ENCODE data around the gene PAQR5. TPM values are rescaled to one million over a fixed set of nuclear protein-coding genes. Genes with fewer than 3 reads are reported as not detected.

Gene PAQR5
- total and polyA plus RNA-seq, 4 donors: 0.19 to 1.1 (median 0.53) TPM

DNA sequence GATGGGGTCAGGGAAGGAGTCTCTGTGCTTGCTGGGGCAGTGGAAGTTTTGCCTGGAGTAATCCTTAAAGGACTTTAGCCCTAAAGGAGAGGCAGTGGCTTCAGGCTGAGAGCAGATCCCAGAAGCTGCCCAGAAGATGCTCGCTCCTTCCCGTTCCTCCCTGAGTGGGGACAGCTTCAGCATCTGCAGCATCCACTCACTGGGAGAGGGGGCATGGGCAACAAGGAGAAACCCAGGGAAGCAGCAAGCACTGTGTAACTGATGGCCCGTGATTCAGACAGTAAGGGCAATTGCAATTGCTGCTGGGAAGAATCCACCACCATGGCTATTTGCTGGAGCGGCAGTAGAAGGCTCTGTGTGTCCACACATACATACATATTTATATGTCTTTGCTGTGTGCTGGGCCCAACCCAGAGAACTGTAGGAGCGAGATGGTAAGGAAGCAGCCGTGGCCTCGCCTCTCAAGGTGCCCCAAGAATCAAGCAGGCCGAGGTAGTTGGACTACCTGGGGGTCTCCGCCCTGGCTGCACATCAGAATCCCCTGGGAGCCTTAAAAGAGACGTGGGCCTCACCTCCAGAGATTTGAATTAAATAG lies 5.8 kb upstream of the PAQR5 start:
- Histone ChIP-seq H3K36me3 (ENCODE audit: control insufficient read depth in 4 of 4, insufficient read depth in 3 of 4, low read depth in 1 of 4, low read length in 3 of 4) (no peaks in the 10 kb centered on the region), H3K27ac (ENCODE audit: low read depth in 1 of 2, low read length in 2 of 2) (no peak overlapping the region), H3K9me3 (ENCODE audit: control insufficient read depth in 4 of 4, low read length in 3 of 4) (no peaks in the 10 kb centered on the region), H3K4me1 (ENCODE audit: control insufficient read depth in 4 of 4, insufficient read depth in 4 of 4, low read length in 3 of 4) (peaks cover 1 to 9% (median 7%) of the 10 kb centered on the region in 4 donors), H3K4me3 (ENCODE audit: low read depth in 1 of 3, low read length in 3 of 3) (no peak overlapping the region), H3K27me3 (ENCODE audit: control insufficient read depth in 4 of 4, insufficient read depth in 4 of 4, low read length in 3 of 4) (no peaks in the 10 kb centered on the region), H3K9ac (ENCODE audit: low read depth in 1 of 2, low read length in 2 of 2) (no peak overlapping the region)
- 93% methylated on average over 10 of the region's 10 CpGs for WGBS
- TF ChIP-seq YY1 (IDR thresholded peaks at IDR 0.05) (no peak), GABPA (IDR thresholded peaks at IDR 0.05 in 1 of 2, conservative IDR thresholded peaks at IDR 0.05 in 1 of 2) (no peak), FOXA1 (IDR thresholded peaks at IDR 0.05) (no peak), EGR1 (IDR thresholded peaks at IDR 0.05; ENCODE audit: low read depth in 2 of 2) (no peak), HNF4G (IDR thresholded peaks at IDR 0.05) (no peak), HNF4A (conservative IDR thresholded peaks at IDR 0.05) (no peak)
- TF ChIP-seq, protein P1, sequence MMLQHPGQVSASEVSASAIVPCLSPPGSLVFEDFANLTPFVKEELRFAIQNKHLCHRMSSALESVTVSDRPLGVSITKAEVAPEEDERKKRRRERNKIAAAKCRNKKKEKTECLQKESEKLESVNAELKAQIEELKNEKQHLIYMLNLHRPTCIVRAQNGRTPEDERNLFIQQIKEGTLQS (IDR thresholded peaks at IDR 0.05): no peak
- TF ChIP-seq, protein P2, sequence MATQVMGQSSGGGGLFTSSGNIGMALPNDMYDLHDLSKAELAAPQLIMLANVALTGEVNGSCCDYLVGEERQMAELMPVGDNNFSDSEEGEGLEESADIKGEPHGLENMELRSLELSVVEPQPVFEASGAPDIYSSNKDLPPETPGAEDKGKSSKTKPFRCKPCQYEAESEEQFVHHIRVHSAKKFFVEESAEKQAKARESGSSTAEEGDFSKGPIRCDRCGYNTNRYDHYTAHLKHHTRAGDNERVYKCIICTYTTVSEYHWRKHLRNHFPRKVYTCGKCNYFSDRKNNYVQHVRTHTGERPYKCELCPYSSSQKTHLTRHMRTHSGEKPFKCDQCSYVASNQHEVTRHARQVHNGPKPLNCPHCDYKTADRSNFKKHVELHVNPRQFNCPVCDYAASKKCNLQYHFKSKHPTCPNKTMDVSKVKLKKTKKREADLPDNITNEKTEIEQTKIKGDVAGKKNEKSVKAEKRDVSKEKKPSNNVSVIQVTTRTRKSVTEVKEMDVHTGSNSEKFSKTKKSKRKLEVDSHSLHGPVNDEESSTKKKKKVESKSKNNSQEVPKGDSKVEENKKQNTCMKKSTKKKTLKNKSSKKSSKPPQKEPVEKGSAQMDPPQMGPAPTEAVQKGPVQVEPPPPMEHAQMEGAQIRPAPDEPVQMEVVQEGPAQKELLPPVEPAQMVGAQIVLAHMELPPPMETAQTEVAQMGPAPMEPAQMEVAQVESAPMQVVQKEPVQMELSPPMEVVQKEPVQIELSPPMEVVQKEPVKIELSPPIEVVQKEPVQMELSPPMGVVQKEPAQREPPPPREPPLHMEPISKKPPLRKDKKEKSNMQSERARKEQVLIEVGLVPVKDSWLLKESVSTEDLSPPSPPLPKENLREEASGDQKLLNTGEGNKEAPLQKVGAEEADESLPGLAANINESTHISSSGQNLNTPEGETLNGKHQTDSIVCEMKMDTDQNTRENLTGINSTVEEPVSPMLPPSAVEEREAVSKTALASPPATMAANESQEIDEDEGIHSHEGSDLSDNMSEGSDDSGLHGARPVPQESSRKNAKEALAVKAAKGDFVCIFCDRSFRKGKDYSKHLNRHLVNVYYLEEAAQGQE (IDR thresholded peaks at IDR 0.05): no peak
- TF ChIP-seq, protein P3, sequence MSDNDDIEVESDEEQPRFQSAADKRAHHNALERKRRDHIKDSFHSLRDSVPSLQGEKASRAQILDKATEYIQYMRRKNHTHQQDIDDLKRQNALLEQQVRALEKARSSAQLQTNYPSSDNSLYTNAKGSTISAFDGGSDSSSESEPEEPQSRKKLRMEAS (IDR thresholded peaks at IDR 0.05): no peak
- no peak for DNase-seq (ENCODE audit: low spot score)

DNA sequence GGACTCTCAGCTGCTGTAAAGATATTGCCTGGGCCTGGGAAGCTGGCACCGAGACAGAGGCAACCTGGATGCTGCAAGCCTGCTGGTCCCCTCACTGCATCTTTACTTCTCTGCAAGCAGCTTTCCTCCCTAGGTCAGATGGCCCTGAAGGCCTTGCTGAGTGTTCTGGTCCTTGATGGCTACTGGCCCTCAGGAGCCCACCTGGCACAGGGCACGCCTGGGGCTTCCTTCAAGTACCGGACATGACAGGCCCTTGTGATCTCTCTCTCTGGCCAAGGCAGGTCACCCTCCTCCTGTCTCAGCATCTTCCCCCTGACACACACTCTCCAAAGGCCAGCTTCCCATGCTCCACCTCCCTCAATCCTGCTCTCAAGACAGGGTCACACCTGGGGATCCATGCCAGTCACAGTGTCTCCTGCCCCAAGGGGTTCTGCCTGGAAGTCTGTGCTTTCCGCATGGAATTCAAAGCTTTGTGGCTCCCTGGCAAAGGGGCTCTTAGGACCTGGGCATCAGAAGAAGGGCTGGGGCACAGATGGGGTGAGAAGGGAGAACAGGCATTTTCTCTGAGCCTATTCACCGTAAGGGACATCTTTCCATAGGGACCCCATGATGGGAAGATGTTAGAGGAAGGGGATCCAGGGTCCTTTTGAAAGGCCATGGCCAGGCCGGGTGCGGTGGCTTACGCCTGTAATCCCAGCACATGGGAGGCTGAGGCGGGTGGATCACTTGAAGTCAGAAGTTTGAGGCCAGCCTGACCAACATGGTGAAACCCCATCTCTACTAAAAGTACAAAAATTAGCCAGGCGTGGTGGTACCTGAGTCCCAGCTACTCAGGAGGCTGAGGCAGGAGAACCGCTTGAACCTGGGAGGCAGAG lies 4.7 kb upstream of the PAQR5 start:
- H3K9ac ChIP-seq (ENCODE audit: low read depth in 1 of 2, low read length in 2 of 2): no peak overlapping the region
- 97% methylated on average over 11 of the region's 11 CpGs for WGBS
- DNase-seq (ENCODE audit: low spot score): no peak
- H3K4me1 ChIP-seq (ENCODE audit: control insufficient read depth in 4 of 4, insufficient read depth in 4 of 4, low read length in 3 of 4): peaks cover 6 to 12% (median 9%) of the 10 kb centered on the region in 4 donors
- TF ChIP-seq, protein P3 (IDR thresholded peaks at IDR 0.05): no peak
- TF ChIP-seq FOXA1 (IDR thresholded peaks at IDR 0.05): no peak
- TF ChIP-seq, protein P4, sequence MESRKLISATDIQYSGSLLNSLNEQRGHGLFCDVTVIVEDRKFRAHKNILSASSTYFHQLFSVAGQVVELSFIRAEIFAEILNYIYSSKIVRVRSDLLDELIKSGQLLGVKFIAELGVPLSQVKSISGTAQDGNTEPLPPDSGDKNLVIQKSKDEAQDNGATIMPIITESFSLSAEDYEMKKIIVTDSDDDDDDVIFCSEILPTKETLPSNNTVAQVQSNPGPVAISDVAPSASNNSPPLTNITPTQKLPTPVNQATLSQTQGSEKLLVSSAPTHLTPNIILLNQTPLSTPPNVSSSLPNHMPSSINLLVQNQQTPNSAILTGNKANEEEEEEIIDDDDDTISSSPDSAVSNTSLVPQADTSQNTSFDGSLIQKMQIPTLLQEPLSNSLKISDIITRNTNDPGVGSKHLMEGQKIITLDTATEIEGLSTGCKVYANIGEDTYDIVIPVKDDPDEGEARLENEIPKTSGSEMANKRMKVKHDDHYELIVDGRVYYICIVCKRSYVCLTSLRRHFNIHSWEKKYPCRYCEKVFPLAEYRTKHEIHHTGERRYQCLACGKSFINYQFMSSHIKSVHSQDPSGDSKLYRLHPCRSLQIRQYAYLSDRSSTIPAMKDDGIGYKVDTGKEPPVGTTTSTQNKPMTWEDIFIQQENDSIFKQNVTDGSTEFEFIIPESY (IDR thresholded peaks at IDR 0.05): no peak
- no peaks in the 10 kb centered on the region for H3K9me3 ChIP-seq (ENCODE audit: control insufficient read depth in 4 of 4, low read length in 3 of 4)
- H3K27ac ChIP-seq (ENCODE audit: low read depth in 1 of 2, low read length in 2 of 2): no peak overlapping the region
- H3K4me3 ChIP-seq (ENCODE audit: low read depth in 1 of 3, low read length in 3 of 3): no peak overlapping the region
- H3K36me3 ChIP-seq (ENCODE audit: control insufficient read depth in 4 of 4, insufficient read depth in 3 of 4, low read depth in 1 of 4, low read length in 3 of 4): no peaks in the 10 kb centered on the region
- H3K27me3 ChIP-seq (ENCODE audit: control insufficient read depth in 4 of 4, insufficient read depth in 4 of 4, low read length in 3 of 4): no peaks in the 10 kb centered on the region

Data from liver (tissue), 9 donors.